PFSK-1 (cell line): ENCODE measurements around the gene FLOT1.
A peak's percentile ranks its signal among the peaks of the same experiment; 100 is the strongest.

ENCODE experiments used
- FOXP2 ChIP-seq: optimal IDR thresholded peaks from 2 replicates; pipeline ENCODE3; 2011; ENCODE audit warnings: borderline replicate concordance, control low read depth, inconsistent platforms; ENCODE audit not compliant: insufficient read depth; ENCODE audit errors: extremely low read length, extremely low read depth
- POLR2AphosphoS5 ChIP-seq: IDR thresholded peaks from 2 replicates; pipeline ENCODE4 v1.6.1; 2012; ENCODE audit warnings: low read depth, mild to moderate bottlenecking, control low read depth, low read length, moderate library complexity
- SIN3A ChIP-seq: IDR thresholded peaks from 2 replicates; pipeline ENCODE4 v1.6.1; 2012; ENCODE audit warnings: mild to moderate bottlenecking, low read length, moderate library complexity, borderline replicate concordance; ENCODE audit not compliant: insufficient read depth
- TAF1 ChIP-seq: IDR thresholded peaks from 2 replicates; pipeline ENCODE4 v1.6.1; 2012; ENCODE audit warnings: low read length, control low read depth, borderline replicate concordance; ENCODE audit not compliant: insufficient read depth
- TF ChIP-seq, protein P1 (sequence below), 2 experiments: IDR thresholded peaks; 2 replicates each; pipeline versions ENCODE4 v1.6.1 to v1.8.0; 2011 to 2012; ENCODE audit warnings: low read depth in 2 of 2, low read length in 2 of 2, control low read depth in 1 of 2, inconsistent platforms in 1 of 2, mild to moderate bottlenecking in 1 of 2, moderate library complexity in 1 of 2; ENCODE audit not compliant: insufficient read depth in 1 of 2

Gene FLOT1

DNA sequence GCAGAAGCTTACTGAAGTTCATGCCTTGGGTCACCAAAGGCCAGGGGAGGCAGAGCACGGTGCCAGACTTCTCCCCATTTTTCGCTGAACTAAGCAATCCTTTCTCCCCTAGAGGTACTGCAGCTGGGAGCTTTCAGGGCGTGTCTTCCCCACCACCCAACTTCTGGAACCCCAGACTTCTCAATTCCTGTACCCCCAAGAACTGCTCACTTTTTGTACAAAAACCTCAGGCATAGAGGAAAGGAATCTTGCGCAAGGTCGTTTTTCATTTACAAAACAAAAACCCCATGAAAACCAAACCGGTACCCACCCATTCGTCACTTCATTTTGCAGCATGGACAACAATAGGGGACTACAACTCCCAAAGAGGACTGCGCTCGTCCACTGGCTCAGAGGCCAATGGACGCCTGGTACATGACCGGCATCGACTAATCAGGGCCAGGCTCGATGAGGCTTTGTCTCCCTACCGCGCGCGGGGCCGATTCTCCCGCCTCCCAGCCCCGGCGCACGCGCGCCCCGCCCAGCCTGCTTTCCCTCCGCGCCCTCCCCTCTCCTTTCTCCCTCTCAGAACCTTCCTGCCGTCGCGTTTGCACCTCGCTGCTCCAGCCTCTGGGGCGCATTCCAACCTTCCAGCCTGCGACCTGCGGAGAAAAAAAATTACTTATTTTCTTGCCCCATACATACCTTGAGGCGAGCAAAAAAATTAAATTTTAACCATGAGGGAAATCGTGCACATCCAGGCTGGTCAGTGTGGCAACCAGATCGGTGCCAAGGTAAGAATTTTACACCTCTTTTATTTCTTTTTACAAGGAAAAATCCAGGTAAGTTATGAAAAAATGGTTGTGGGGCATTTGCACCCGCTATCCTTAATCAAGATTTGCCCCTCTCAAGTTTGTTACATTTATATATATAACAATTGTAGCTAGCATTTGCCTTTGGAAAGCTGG is 22.4 kb downstream of the FLOT1 start, which contains the start of gene TUBB:
Gene TUBB, plus strand, starts transcription at position 562 of the 947 bp plus-strand sequence. Its CDS starts 155 bp downstream, at position 717.
- no peak for TF ChIP-seq FOXP2
- TF ChIP-seq, protein P1, sequence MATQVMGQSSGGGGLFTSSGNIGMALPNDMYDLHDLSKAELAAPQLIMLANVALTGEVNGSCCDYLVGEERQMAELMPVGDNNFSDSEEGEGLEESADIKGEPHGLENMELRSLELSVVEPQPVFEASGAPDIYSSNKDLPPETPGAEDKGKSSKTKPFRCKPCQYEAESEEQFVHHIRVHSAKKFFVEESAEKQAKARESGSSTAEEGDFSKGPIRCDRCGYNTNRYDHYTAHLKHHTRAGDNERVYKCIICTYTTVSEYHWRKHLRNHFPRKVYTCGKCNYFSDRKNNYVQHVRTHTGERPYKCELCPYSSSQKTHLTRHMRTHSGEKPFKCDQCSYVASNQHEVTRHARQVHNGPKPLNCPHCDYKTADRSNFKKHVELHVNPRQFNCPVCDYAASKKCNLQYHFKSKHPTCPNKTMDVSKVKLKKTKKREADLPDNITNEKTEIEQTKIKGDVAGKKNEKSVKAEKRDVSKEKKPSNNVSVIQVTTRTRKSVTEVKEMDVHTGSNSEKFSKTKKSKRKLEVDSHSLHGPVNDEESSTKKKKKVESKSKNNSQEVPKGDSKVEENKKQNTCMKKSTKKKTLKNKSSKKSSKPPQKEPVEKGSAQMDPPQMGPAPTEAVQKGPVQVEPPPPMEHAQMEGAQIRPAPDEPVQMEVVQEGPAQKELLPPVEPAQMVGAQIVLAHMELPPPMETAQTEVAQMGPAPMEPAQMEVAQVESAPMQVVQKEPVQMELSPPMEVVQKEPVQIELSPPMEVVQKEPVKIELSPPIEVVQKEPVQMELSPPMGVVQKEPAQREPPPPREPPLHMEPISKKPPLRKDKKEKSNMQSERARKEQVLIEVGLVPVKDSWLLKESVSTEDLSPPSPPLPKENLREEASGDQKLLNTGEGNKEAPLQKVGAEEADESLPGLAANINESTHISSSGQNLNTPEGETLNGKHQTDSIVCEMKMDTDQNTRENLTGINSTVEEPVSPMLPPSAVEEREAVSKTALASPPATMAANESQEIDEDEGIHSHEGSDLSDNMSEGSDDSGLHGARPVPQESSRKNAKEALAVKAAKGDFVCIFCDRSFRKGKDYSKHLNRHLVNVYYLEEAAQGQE (IDR thresholded peaks at IDR 0.05; ENCODE audit: insufficient read depth in 1 of 2, low read depth in 2 of 2, low read length in 2 of 2), result peak; percentile 20 to 80; a peak in 2 of 4 replicates
- TF ChIP-seq POLR2AphosphoS5, result peak; percentile 99
- peak; percentile 63; the same call in 1 of the 2 replicates for TF ChIP-seq SIN3A
- TF ChIP-seq TAF1, result peak; percentile 99

DNA sequence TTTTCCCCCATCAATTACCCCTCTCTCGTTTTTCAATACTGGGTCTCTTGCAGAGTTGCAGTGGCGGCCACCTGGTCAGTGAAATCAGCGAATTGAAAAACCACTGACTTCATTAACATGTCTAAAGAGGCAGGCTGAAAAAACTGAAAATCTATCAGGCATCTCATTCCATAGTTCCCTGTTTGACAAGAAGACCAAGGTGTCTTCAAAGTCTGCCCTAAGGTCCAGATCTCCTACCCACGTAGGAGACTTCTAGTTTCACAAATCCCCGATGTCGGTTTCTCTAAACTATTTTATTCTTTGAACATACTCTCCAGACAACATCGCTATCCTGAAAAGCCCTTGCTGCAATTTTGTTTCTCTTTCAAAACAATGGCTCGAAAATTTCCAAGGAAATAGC is 23.1 kb downstream of the FLOT1 start:
- TF ChIP-seq TAF1 (no peak), SIN3A (no peak), FOXP2 (no peak), POLR2AphosphoS5 (no peak)
- TF ChIP-seq, protein P1 (IDR thresholded peaks at IDR 0.05; ENCODE audit: insufficient read depth in 1 of 2, low read depth in 2 of 2, low read length in 2 of 2), result no peak

GRCh38 chr6:30717845-30718720 is 24.4 kb downstream of the FLOT1 start:
- TF ChIP-seq POLR2AphosphoS5, result peak; percentile 2; the same call in 1 of the 2 replicates

DNA sequence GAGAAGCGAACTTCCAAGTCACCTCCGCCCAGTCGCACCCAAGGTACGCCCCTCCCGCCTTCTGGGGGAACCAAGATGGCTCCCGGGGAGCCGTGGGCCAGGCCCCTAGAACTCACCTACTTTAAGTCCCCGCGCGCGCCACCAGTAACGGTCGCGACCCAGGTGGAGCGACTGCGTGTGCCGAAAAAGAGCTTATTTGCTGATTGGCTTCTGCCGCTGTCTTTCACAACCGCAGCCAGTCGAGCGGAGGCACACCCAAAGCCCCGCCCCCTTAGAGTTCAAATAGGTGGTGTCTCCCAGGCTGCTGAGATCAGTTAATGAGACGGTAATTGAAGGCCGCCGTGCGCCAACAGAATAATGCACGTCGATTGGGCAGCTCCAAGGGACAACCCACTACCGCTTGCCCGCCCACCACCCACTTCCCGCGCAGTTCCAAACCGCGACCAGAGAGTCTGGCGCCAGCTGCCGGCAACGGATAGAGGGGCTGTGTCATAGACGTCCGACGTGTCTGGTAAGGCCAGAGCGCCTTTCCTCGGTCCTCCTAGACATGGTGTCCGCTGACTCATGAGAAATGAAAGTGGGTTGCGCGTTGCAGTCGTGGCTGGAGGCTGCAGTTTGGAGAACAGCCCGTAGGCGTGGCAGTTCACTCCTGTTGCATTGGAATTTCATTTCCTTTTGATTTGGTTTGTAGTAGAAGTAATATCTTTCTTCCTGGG is 25.2 kb downstream of the FLOT1 start, which contains the start of gene MDC1:
Gene MDC1, minus strand, starts transcription at position 153 of the 716 bp plus-strand sequence. CDS start 2,106 bp downstream, outside the sequence.
- 0 out of 2 replicates have a peak, but pooled peaks have one; percentile 69 for TF ChIP-seq SIN3A
- TF ChIP-seq, protein P1 (IDR thresholded peaks at IDR 0.05; ENCODE audit: insufficient read depth in 1 of 2, low read depth in 2 of 2, low read length in 2 of 2), result peak in 1 of 2 experiments; percentile 3; a peak in 1 of 4 replicates
- TF ChIP-seq POLR2AphosphoS5, result peak; percentile 77
- no peak for TF ChIP-seq FOXP2
- TF ChIP-seq TAF1, result peak; percentile 85

DNA sequence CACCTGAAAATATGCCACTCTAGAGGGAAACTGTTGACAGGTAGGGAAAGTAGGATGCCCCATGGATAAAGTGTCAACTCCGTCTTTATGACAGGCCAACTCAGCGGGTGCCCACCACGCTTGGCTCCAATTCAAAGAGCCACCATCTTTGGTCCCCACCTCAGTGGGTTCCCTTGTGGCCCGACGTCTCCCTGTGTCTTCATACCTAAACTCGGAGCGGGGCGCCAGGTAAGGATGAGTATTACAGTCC is 25.7 kb downstream of the FLOT1 start:
- TF ChIP-seq FOXP2 (no peak), POLR2AphosphoS5 (no peak), TAF1 (no peak), SIN3A (no peak)
- TF ChIP-seq, protein P1 (IDR thresholded peaks at IDR 0.05; ENCODE audit: insufficient read depth in 1 of 2, low read depth in 2 of 2, low read length in 2 of 2), result no peak
